H9 (cell line): ENCODE data around the gene HTRA1. TPM values are rescaled to one million over a fixed set of nuclear protein-coding genes. Genes with fewer than 3 reads are reported as not detected.
A peak's percentile ranks its signal among the peaks of the same experiment; 100 is the strongest.

Source experiments
- DNase-seq: peaks from one replicate; pipeline ENCODE4 v3.0.0-alpha.2; 2017
- H2AFZ ChIP-seq: one replicate; pipeline ENCODE4 v1.6.1; 2013; ENCODE audit warnings: mild to moderate bottlenecking, low read length, control low read depth, moderate library complexity
- H2AK5ac ChIP-seq: 2 replicates; pipeline ENCODE4 v1.6.1; 2013; ENCODE audit warnings: low read length, control low read depth, mixed read lengths; ENCODE audit not compliant: insufficient read length
- H2BK120ac ChIP-seq: one replicate; pipeline ENCODE4 v1.6.1; 2013; ENCODE audit warnings: low read depth, mild to moderate bottlenecking, low read length, control low read depth, inconsistent platforms; ENCODE audit not compliant: poor library complexity, severe bottlenecking
- H2BK12ac ChIP-seq: 2 replicates; pipeline ENCODE4 v1.6.1; 2013; ENCODE audit warnings: low read length, control low read depth, mixed read lengths, low read depth; ENCODE audit not compliant: insufficient read length
- H2BK15ac ChIP-seq: 2 replicates; pipeline ENCODE4 v1.6.1; 2013; ENCODE audit warnings: low read depth, low read length, control low read depth
- H2BK20ac ChIP-seq: one replicate; pipeline ENCODE4 v1.6.1; 2013; ENCODE audit warnings: low read depth, mild to moderate bottlenecking, low read length, control low read depth, inconsistent platforms; ENCODE audit not compliant: poor library complexity, severe bottlenecking
- H2BK5ac ChIP-seq: 2 replicates; pipeline ENCODE4 v1.6.1; 2013; ENCODE audit warnings: low read length, control low read depth, mixed read lengths; ENCODE audit not compliant: insufficient read length
- H3K14ac ChIP-seq: 2 replicates; pipeline ENCODE4 v1.6.1; 2013; ENCODE audit warnings: low read length, control low read depth; ENCODE audit not compliant: insufficient read depth
- H3K18ac ChIP-seq: 2 replicates; pipeline ENCODE4 v1.6.1; 2013; ENCODE audit warnings: low read depth, mild to moderate bottlenecking, mixed read lengths, low read length, control low read depth; ENCODE audit not compliant: insufficient read length
- H3K23ac ChIP-seq: 2 replicates; pipeline ENCODE4 v1.6.1; 2013; ENCODE audit warnings: low read length, control low read depth, mixed read lengths, low read depth; ENCODE audit not compliant: insufficient read length
- H3K23me2 ChIP-seq: 2 replicates; pipeline ENCODE4 v1.6.1; 2013; ENCODE audit warnings: low read depth, mild to moderate bottlenecking, mixed read lengths, low read length, control low read depth; ENCODE audit not compliant: insufficient read length, poor library complexity, severe bottlenecking
- H3K27ac ChIP-seq: 2 replicates; pipeline ENCODE4 v1.5.1; 2013; ENCODE audit warnings: low read length, control low read depth, mixed read lengths, low read depth; ENCODE audit not compliant: insufficient read length
- H3K27me3 ChIP-seq: 2 replicates; pipeline ENCODE4 v1.6.1; 2013; ENCODE audit warnings: low read length, control low read depth, inconsistent platforms; ENCODE audit not compliant: insufficient read depth
- H3K4ac ChIP-seq: 2 replicates; pipeline ENCODE4 v1.6.1; 2013; ENCODE audit warnings: low read depth, mild to moderate bottlenecking, control low read depth, inconsistent platforms, low read length, moderate library complexity
- H3K4me1 ChIP-seq: 2 replicates; pipeline ENCODE4 v1.6.1; 2013; ENCODE audit warnings: low read length, control low read depth, inconsistent platforms; ENCODE audit not compliant: insufficient read depth
- H3K4me2 ChIP-seq: 2 replicates; pipeline ENCODE4 v1.6.1; 2013; ENCODE audit warnings: low read length, control low read depth, mixed read lengths; ENCODE audit not compliant: insufficient read length, insufficient read depth
- H3K56ac ChIP-seq: 2 replicates; pipeline ENCODE4 v1.6.1; 2013; ENCODE audit warnings: low read depth, mild to moderate bottlenecking, mixed read lengths, low read length, control low read depth; ENCODE audit not compliant: insufficient read length
- H3K79me1 ChIP-seq: 2 replicates; pipeline ENCODE4 v1.6.1; 2013; ENCODE audit warnings: low read depth, mild to moderate bottlenecking, moderate library complexity, low read length, control low read depth, inconsistent platforms; ENCODE audit not compliant: insufficient read depth, poor library complexity, severe bottlenecking
- H3K79me2 ChIP-seq: 2 replicates; pipeline ENCODE4 v1.6.1; 2013; ENCODE audit warnings: low read length, control low read depth, inconsistent platforms; ENCODE audit not compliant: insufficient read depth
- H3K9ac ChIP-seq: 2 replicates; pipeline ENCODE4 v1.6.1; 2013; ENCODE audit warnings: low read length, control low read depth, mixed read lengths; ENCODE audit not compliant: insufficient read length; ENCODE audit errors: extremely low read depth
- H3K9me3 ChIP-seq: one replicate; pipeline ENCODE4 v1.6.1; 2013; ENCODE audit warnings: low read depth, low read length, inconsistent platforms; ENCODE audit not compliant: control insufficient read depth
- H3T11ph ChIP-seq: one replicate; pipeline ENCODE4 v1.6.1; 2013; ENCODE audit warnings: mild to moderate bottlenecking, low read length, control low read depth, inconsistent platforms
- H4K20me1 ChIP-seq: one replicate; pipeline ENCODE4 v1.6.1; 2013; ENCODE audit not compliant: control insufficient read depth, insufficient read length, insufficient read depth
- H4K5ac ChIP-seq: 2 replicates; pipeline ENCODE4 v1.6.1; 2013; ENCODE audit warnings: low read depth, mild to moderate bottlenecking, mixed read lengths, low read length, control low read depth; ENCODE audit not compliant: insufficient read length
- H4K8ac ChIP-seq: replicated peaks from 2 replicates; pipeline ENCODE4 v1.6.1; 2013; ENCODE audit warnings: low read length, control low read depth, mixed read lengths, low read depth; ENCODE audit not compliant: insufficient read length
- H4K91ac ChIP-seq: 2 replicates; pipeline ENCODE4 v1.6.1; 2013; ENCODE audit warnings: low read depth, mild to moderate bottlenecking, moderate library complexity, mixed read lengths, low read length, control low read depth; ENCODE audit not compliant: insufficient read length
- H3K27ac Mint-ChIP-seq, 3 experiments: 2 replicates in 2 of 3; 3 replicates in 1 of 3; pipeline ENCODE4 v1.8.0; 2020 to 2021; ENCODE audit warnings: mixed read lengths in 3 of 3, mild to moderate bottlenecking in 1 of 3, moderate library complexity in 1 of 3
- H3K27me3 Mint-ChIP-seq: 2 replicates; pipeline ENCODE4 v1.8.0; 2021; ENCODE audit warnings: low read depth, mild to moderate bottlenecking, moderate library complexity, mixed read lengths
- H3K36me3 Mint-ChIP-seq, 3 experiments: 2 replicates in 2 of 3; 3 replicates in 1 of 3; pipeline ENCODE4 v1.8.0; 2020 to 2021; ENCODE audit warnings: low read depth in 3 of 3, mixed read lengths in 3 of 3; ENCODE audit not compliant: insufficient read depth in 1 of 3
- H3K4me1 Mint-ChIP-seq, 2 experiments: 2 replicates each; pipeline ENCODE4 v1.8.0; 2020; ENCODE audit warnings: mixed read lengths in 2 of 2
- H3K4me3 Mint-ChIP-seq, 2 experiments: 2 replicates in 1 of 2; 3 replicates in 1 of 2; pipeline ENCODE4 v1.8.0; 2020 to 2021; ENCODE audit warnings: mild to moderate bottlenecking in 2 of 2, mixed read lengths in 2 of 2, moderate library complexity in 1 of 2
- H3K9me3 Mint-ChIP-seq, 2 experiments: 2 replicates in 1 of 2; 3 replicates in 1 of 2; pipeline ENCODE4 v1.8.0; 2020; ENCODE audit warnings: mild to moderate bottlenecking in 2 of 2, mixed read lengths in 2 of 2, moderate library complexity in 1 of 2
- WGBS: extraction: QIAGEN DNeasy Blood & Tissue Kit; methylation state at CpG from one replicate; pipeline ENCODE4 v1.1.7; 2013; ENCODE audit warnings: missing lambda C conversion rate, low lambda C conversion rate, mixed read lengths; ENCODE audit not compliant: insufficient read length; ENCODE audit errors: extremely low coverage; 5-methylcytosine and 5-hydroxymethylcytosine counted together
- total RNA-seq: library from RNA; stranded (reverse); gene quantifications from 2 replicates; pipeline ENCODE4 v1.2.1, GENCODE V29; 2021
- TF ChIP-seq, protein P1 (sequence below): fragments of 200-600 bp; sonication (generic); conservative IDR thresholded peaks from 3 replicates; pipeline ENCODE4 v1.8.0; 2021; ENCODE audit warnings: antibody characterized with exemption, mild to moderate bottlenecking

Gene HTRA1
- total RNA-seq, 1 experiment from 2014 or later, result 11.1 TPM

- H3K27ac Mint-ChIP-seq, result peak overlapping the region in 2 of 3 experiments; percentile 51 to 70; a peak in 3 of 7 replicates
These were observed 48.0 kb downstream of the HTRA1 start for GRCh38 chr10:122509323-122509722.

More at GRCh38 chr10:122509323-122509722, 48.0 kb downstream of the HTRA1 start:
- Mint-ChIP-seq H3K9me3 (no peaks in the 10 kb centered on the region), H3K36me3 (no peaks in the 10 kb centered on the region; a peak in 1 of 7 replicates), H3K4me3 (no peak overlapping the region), H3K4me1 (peaks cover 0 to 6% of the 10 kb centered on the region in 2 experiments; a peak in 1 of 4 replicates), H3K27me3 (no peaks in the 10 kb centered on the region)
- Histone ChIP-seq H3K9me3 (no peaks in the 10 kb centered on the region), H2BK120ac (no peak overlapping the region), H3K56ac (no peak overlapping the region), H3K23ac (no peak overlapping the region), H3K9ac (no peak overlapping the region), H3K4me2 (no peak overlapping the region), H2AK5ac (no peak overlapping the region), H2BK20ac (no peak overlapping the region), H4K91ac (no peak overlapping the region), H4K8ac (no peak overlapping the region), H2AFZ (no peak overlapping the region), H3K18ac (no peak overlapping the region), H4K5ac (no peak overlapping the region), H3K23me2 (no peaks in the 10 kb centered on the region), H2BK5ac (no peak overlapping the region), H3K4me1 (no peaks in the 10 kb centered on the region), H3K27ac (no peak overlapping the region), H3K14ac (peak overlapping the region; percentile 26; the same call in 1 of the 2 replicates), H2BK12ac (no peak overlapping the region), H4K20me1 (no peaks in the 10 kb centered on the region), H3K79me2 (no peaks in the 10 kb centered on the region), H3K4ac (no peak overlapping the region), H2BK15ac (no peak overlapping the region), H3K79me1 (no peaks in the 10 kb centered on the region), H3T11ph (no peak overlapping the region), H3K27me3 (no peaks in the 10 kb centered on the region)
- WGBS, result no CpG with 5 or more reads among the region's 11 CpGs
- TF ChIP-seq, protein P1, sequence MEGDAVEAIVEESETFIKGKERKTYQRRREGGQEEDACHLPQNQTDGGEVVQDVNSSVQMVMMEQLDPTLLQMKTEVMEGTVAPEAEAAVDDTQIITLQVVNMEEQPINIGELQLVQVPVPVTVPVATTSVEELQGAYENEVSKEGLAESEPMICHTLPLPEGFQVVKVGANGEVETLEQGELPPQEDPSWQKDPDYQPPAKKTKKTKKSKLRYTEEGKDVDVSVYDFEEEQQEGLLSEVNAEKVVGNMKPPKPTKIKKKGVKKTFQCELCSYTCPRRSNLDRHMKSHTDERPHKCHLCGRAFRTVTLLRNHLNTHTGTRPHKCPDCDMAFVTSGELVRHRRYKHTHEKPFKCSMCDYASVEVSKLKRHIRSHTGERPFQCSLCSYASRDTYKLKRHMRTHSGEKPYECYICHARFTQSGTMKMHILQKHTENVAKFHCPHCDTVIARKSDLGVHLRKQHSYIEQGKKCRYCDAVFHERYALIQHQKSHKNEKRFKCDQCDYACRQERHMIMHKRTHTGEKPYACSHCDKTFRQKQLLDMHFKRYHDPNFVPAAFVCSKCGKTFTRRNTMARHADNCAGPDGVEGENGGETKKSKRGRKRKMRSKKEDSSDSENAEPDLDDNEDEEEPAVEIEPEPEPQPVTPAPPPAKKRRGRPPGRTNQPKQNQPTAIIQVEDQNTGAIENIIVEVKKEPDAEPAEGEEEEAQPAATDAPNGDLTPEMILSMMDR, result no peak
- no peak for DNase-seq
